HPDE6-E6E7 (cell line): ENCODE results near the gene SBF1.
A peak's percentile ranks its signal among the peaks of the same experiment; 100 is the strongest.

Experiments used
- DNase-seq: peaks from one replicate; pipeline ENCODE4 v3.0.0; 2011; ENCODE audit warnings: missing footprints; ENCODE audit errors: extremely low spot score

Gene SBF1

GRCh38 chr22:50483977-50484853 lies 9.4 kb upstream of the SBF1 start:
- no peak for DNase-seq

- DNase-seq, result no peak
Measured at GRCh38 chr22:50483556-50483955, 8.7 kb upstream of the SBF1 start.

DNA sequence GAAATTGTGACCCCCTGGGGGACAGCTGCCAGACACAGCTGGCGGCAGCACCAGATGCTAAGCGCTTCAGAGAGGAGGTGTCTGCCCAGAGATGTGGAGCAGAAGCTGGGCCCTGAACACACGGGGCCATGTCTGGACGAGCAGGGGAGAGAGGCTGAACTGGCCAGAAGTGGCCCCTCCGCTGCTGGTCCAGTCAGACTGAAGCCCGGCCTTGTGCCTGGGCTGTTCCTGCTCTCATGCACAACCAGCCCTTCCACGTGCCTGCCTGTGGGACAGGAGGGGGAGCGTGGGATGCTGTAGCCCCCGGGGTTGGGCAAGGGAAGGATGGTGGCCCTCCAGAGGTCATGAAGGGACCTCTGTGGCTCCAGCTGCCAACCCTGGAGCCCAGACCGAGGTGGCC lies 8.3 kb upstream of the SBF1 start:
- DNase-seq, result no peak

DNA sequence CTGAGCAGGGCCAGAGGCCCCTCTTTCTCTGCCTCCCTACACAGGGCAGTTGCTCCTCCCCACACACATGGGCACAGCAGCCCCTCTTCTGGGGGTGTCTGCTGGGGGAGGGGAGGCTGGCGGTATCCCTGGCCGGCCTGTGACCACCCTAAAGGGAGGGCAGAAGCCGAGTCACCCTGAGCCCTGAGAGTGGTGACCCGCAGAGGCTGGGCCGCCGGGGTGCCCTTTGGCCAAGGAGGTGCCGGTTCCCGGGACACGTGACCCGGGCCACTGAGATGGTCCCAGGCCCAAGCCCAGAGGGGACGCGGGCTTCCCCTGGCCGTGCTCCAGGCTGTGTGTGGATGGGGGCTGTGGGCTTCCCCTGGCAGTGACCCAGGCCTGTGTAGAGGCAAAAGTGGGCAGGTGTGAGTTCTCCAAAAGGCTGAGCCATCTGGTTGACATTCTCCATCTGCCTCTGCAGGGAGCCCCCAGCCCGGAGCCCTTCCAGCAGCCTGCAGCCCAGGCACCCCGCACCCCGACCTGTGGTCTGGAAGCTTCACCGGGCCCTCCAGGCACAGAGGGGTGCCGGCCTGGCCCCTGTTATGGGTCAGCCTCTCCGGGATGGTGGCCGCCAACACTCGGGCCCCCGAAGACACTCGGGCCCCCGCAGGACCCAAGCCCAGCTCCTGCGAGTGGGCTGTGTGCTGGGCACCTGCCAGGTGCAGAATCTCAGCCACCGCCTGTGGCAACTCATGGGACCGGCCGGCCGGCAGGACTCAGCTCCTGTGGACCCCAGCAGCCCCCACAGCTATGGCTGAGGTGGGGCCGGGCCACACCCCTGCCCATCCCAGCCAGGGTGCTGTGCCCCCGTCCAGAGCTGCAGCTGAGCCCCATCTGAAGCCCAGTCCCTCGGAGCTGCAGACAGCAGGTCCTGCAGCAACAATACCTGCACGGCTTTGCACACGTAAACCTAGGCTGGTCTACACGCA lies 7.6 kb upstream of the SBF1 start:
- no peak for DNase-seq

DNA sequence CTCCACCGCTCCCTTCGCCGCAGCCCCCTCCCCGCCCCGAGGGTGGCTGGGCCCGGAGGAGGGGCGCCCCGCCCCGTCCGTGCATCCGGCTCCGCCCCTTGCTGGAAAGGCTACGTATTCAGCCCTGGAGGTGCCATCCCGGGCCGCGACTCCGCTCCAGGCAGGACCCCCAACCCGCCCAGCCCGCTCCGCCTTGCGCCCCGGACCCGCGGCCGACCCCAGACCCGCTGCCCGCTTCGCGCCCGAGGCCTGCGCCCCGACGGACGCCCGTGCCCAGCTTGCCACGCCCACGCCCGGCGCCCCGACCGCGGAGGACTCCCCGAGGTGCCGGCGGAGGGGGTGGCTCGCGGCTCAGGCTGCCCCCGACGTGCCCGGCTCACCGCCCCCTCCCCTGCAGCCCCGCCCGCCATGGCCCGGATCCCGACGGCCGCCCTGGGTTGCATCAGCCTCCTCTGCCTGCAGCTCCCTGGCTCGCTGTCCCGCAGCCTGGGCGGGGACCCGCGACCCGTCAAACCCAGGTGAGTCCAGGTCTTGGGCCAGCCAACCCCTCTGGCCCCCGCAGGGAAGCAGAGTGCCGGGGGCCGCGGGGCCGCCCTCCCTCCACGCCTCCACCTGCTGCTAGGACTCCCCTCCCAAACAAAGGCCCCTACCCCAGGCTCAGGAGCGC lies 6.7 kb upstream of the SBF1 start, which contains the start of gene ADM2:
ADM2 (plus strand) TSS at position 104 of the 667 bp plus-strand sequence; CDS start at position 409, 305 bp downstream.
- no peak for DNase-seq

DNA sequence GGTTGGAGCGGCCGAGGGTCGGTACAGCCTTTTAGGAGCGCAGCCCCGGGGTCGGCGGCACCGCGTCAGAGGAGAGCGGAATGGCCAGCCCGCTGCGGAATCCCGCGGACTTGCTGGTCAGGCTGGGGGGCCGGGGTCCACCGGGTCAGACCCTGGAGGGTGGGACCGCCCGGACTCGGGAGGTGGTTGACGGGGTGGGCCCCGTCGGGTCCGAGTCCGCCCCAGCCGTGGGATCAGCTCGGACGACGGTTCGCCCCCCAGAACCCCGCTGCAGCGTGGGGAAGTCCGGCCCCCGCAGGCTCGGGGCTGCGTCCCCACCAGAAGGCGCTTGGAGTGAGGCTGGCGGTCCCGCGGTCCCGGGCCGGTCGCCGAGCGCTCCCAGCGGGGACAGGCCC lies 6.2 kb upstream of the SBF1 start:
- DNase-seq, result no peak

DNA sequence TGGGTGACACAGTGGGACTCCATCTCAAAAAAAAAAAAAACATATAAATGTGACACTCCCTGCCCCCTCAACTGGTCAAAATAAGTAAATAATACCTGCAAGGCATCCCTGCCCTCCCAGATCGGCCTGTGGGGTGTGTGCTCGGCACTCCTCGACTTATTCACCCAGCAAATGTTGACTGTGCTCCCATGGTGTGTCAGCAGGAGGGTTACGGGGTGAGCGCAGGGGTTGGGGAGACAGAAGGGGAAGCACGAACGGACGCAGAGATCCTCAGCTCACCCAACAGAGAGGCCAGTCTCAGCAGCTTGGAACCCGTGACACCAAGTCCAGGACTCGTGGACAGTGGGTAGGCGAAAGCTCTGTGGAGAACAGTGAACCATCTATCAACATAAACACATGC lies 4.9 kb upstream of the SBF1 start:
- DNase-seq, result no peak

- no peak for DNase-seq
Measured at GRCh38 chr22:50477923-50478322, 3.1 kb upstream of the SBF1 start.

DNA sequence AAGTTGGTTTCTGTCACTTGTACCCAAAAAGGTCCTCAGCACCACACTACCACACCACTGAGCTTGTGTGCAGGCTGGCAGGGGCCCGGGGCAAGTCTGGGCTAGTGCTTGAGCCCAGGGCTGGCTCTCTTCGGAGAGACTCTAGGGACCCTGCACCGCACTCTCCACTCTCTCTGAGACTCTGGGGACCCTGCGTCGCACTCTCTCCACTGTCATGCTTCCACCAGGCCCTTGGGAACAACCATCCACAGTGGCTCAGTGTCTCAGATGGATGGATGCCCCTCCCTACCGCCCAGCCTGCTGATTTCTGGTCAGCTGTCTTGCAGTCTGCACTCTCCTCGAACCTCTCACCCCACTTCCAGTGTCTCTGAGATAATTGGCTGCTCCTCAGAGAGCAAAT lies 2.0 kb upstream of the SBF1 start:
- DNase-seq, result no peak

DNA sequence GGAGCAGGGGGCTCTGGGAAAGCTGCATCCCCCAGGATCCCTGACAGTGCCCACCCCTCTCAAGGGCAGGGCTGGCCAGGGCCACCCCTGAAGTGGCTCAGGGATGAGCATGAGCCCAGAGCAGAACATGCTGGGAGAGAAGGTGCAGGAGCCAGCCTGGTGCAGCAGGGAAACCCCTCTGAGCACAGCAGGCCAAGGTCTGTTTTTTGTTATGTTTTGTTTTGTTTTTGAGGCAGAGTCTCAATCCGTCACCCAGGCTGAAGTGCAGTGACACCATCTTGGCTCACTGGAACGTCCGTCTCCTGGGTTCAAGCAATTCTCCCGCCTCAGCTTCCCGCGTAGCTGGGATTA lies 792 bp upstream of the SBF1 start:
- DNase-seq, result no peak

DNA sequence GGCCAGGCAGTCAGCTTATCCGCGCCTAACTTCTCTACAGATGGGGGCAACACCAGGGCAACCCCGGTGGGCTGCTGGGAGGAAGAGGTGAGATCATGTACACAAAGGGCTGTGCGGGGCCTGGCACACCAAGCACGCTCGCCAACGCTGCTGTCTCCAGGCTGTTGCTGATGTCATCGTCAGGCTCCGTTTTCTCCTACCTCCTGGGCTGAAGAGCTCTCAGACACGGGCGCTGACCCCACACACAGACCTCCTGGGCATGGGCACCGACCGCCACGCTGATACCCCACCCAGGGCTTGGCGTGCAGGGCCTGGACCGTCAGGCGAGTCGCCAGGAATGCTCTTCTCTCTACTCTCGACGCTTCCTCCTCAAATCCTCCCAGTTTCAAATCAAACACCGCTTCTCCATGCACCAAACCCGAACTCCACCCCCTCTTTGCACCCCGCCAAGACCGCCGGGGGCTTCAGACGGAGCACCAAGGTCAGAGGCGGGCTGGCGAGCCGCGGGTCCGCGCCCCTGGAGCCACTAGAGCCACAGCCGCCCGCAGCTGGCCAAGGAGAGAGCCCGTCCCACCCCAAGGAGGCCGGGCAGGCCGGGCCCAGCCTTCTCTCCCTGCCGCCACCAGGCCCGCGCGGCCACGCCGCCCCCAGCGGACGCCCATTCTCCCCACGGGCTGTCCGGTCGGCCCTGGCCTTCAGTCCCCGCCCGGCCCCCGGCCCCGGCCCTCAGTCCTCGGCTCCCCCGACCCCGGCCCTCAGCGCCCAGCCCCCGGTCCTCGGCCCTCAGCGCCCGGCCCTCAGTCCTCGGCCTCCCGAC lies 772 bp downstream of the SBF1 start:
- DNase-seq, result no peak

- DNase-seq, result no peak
Measured at GRCh38 chr22:50473088-50473487, 1.7 kb downstream of the SBF1 start.

DNA sequence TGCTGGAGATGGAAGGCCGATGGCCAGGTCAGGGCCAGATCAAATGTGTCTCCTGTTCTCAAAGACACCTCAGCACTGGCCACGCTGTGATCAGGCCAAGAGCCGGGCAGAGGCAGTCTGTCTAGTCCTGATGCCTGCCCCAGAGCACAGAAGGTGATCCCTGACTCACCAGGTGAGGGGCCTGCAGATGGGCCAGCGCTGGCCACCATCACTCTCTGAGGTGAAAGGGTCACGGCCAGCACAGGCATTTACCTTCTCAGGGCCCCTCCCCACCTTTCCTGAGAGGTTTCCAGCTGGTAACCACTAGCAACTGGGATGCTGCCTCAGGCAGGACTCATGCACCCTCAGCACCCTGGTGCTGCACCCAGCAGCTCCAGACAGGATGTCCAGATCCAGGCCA lies 2.9 kb downstream of the SBF1 start:
- no peak for DNase-seq

GRCh38 chr22:50471197-50471847 lies 3.5 kb downstream of the SBF1 start:
- DNase-seq, result no peak

- no peak for DNase-seq
Measured at GRCh38 chr22:50470491-50470890, 4.3 kb downstream of the SBF1 start.

- peak; percentile 66 for DNase-seq
Measured at GRCh38 chr22:50469377-50470305, 5.2 kb downstream of the SBF1 start.

DNA sequence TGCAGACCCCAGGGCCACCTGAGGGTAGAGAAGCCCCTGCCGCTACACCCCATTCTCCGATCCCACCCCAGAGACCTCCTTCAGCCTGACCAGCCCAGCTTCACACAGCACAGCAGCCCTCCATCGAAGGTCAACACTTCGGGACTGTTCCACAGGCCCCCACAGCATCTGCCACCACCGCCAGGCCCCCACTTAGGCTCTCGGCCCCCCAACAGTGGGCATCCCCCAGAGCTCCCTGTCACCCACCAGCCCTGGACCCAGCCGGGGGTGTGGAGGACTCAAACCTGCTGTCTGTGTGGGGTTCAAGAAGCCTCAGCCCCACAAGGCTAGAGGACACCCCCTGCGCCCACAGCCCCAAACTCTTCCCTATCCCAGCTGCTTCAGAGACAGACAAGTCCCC lies 6.2 kb downstream of the SBF1 start:
- DNase-seq, result no peak

GRCh38 chr22:50467773-50468440 lies 6.9 kb downstream of the SBF1 start:
- DNase-seq, result no peak

DNA sequence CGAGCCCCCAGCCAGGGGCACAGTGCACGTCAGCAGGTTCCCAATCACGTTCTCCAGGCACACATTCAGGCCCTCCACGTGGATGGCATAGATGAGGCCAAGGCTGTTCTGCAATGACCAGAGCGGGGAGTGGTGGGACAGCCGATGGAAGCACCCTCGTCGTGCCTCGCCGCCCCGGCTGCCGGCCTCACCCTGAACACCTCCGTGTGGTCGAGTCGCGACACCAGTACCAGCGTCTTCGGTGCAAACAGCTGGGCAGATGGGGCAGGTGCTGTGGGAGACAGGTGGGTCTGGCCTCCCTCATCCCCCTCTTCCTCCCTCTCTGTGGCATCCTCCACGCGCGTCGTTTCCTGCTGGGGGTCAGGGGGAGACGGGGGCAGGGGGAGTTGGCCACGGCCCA lies 7.5 kb downstream of the SBF1 start:
- DNase-seq, result no peak
